ENCODE results near the gene MCL1.

The MCL1 gene

DNA sequence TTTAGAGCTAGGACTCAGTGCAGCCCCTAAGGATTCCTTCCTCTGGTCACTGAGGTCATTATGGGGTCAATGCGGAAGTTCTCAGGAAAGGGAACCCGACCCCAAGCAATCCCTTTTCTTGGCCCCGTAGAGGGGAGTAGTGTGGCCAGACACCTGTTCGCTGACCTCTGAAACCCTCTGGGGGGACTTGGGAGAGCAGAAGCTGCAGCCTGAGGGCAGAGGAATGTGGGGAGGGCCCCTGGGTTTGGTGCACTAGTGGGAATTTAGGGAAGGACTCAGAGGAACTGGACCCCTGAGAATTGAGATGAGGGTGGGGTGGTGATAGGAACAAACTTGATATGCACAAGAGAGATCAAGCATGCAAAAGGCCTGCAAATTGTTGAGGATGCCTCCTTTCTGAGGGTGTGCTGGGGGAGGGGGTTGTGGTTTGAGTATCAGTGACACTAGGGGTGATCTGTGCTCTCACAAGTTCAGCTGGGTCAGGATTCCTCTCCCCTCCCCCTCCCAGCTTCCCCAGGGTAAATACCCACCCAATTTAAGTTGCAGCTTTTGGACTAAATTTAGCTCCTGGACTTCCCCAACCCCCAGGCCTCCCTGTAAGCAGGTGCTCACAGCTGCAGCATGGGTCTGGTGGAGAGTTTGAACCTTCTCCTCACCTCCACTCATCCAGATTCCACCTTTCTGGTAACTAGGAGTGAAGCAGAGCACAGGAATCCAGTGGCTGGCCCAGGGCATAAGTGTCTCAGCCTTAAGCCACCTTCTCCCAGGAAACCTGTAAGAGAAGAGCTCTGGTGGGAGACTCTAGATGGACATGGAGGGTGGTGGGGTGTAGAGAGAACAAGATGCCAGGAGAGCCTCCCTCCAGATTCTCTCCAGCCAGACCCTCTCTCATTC lies 16.7 kb downstream of the MCL1 start:
- Histone ChIP-seq H3K27me3 (no peaks in the 10 kb centered on the region), H3K9ac (peak overlapping the region; percentile 86), H3K9me3 (no peaks in the 10 kb centered on the region), H3K4me3 (peak overlapping the region; percentile 70), H3K27ac (peak overlapping the region; percentile 89), H3K36me3 (no peaks in the 10 kb centered on the region), H4K20me1 (peaks cover 52% of the 10 kb centered on the region), H3K4me2 (peak overlapping the region; percentile 100), H3K4me1 (peaks cover 85% of the 10 kb centered on the region)
- TF ChIP-seq Cebpa-rat (IDR thresholded peaks at IDR 0.05) = no peak

DNA sequence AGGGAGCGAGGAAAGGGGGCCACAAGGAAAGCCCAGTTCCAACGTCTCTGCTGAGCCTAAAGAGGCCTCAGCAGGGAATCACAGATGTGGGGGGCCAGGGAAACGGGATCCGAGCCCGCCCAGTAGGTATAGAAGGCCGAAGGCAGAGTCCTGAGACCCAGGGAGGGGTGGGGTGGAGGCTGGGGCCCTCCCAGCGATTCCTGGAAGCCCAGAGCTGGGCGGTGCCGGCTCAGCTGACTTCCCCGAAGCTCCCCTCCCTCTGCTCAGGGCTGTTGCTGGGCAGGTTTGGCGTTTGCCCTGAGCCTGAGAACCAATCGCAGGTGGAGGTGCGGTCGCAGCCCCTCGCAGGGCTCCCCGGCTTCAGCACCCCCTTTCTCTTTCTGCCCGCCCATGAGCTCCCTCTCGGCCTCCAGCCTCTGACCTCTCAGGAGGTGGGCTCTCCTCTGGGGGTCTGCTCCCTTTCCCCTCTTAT lies 17.4 kb downstream of the MCL1 start:
- peak overlapping the region; percentile 86 for H3K9ac ChIP-seq
- no peak for TF ChIP-seq Cebpa-rat (IDR thresholded peaks at IDR 0.05)
- peaks cover 79% of the 10 kb centered on the region for H3K4me1 ChIP-seq
- H4K20me1 ChIP-seq = peaks cover 45% of the 10 kb centered on the region
- H3K4me3 ChIP-seq = peak overlapping the region; percentile 70
- no peaks in the 10 kb centered on the region for H3K36me3 ChIP-seq
- H3K9me3 ChIP-seq = no peaks in the 10 kb centered on the region
- no peaks in the 10 kb centered on the region for H3K27me3 ChIP-seq
- H3K27ac ChIP-seq = peak overlapping the region; percentile 89
- peak overlapping the region; percentile 100 for H3K4me2 ChIP-seq

DNA sequence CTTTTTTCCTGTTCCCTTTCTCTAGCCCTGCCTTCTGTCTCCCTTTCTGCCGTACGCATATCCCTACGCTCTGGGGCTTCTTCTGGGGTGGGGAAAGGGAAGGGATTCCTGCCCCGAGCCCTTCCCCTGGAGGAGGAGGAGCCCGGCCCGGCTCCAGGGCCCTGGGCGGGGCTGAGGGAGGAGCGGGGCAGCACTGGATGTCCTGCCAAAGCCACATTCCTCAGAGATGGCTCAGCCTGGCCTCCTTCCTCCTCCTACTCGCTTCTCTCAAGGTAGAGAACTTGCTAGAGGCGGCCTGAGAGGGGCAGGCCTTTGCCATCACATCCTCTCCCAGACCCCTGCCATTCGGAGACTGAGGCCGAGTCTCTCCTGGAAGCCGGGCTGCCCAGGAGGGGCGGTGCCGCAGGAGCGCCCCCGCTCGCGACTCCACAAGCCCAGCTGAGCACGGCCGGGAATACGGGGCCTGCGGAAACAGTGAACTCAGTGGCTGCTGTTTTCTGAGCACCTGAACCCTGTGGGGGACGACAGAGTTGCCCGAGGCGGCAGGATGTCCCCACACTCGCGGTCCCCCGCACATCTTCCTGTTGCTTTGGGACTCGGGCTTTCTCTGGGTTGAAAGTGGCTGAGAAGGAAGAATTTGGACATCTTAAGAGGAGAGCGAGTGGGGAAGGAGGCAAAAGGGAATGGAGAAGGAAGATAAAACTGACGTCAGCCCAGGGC lies 18.0 kb downstream of the MCL1 start:
- Histone ChIP-seq H4K20me1 (peaks cover 40% of the 10 kb centered on the region), H3K27me3 (no peaks in the 10 kb centered on the region), H3K9ac (peak overlapping the region; percentile 86), H3K4me3 (peak overlapping the region; percentile 70), H3K36me3 (no peaks in the 10 kb centered on the region), H3K27ac (peak overlapping the region; percentile 89), H3K4me1 (peaks cover 73% of the 10 kb centered on the region), H3K4me2 (peak overlapping the region; percentile 100), H3K9me3 (no peaks in the 10 kb centered on the region)
- no peak for TF ChIP-seq Cebpa-rat (IDR thresholded peaks at IDR 0.05)

DNA sequence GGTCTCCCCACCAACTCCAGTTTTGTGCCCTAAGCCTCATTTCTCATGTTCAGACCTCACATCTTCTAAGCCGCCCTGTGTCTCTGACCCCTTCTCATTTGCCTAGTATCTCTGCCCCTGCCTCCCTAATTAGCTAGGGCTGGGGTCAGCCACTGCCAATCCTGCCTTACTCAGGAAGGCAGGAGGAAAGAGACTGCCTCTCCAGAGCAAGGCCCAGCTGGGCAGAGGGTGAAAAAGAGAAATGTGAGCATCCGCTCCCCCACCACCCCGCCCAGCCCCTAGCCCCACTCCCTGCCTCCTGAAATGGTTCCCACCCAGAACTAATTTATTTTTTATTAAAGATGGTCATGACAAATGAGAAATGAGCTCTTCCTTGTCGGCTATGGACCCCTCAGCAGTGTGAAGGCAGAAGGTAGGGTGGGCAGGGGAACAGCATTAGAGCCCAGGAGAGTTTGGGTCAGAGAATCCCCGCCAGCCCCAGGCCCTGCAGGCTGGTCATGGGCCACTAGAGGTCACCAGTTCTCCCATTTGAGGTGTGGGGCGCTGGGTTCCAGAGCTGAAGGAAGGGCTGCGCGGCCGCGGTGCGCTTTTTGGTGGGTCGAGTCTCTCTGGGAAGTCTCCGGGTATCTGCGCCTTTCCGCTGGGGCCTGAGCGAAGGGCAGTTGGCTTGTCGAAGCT lies 18.7 kb downstream of the MCL1 start:
- no peaks in the 10 kb centered on the region for H3K36me3 ChIP-seq
- no peaks in the 10 kb centered on the region for H3K27me3 ChIP-seq
- peak overlapping the region; percentile 89 for H3K27ac ChIP-seq
- peaks cover 39% of the 10 kb centered on the region for H4K20me1 ChIP-seq
- TF ChIP-seq Cebpa-rat (IDR thresholded peaks at IDR 0.05) = no peak
- H3K4me3 ChIP-seq = peak overlapping the region; percentile 70
- H3K9ac ChIP-seq = peak overlapping the region; percentile 86
- H3K9me3 ChIP-seq = no peaks in the 10 kb centered on the region
- peak overlapping the region; percentile 100 for H3K4me2 ChIP-seq
- peaks cover 66% of the 10 kb centered on the region for H3K4me1 ChIP-seq

DNA sequence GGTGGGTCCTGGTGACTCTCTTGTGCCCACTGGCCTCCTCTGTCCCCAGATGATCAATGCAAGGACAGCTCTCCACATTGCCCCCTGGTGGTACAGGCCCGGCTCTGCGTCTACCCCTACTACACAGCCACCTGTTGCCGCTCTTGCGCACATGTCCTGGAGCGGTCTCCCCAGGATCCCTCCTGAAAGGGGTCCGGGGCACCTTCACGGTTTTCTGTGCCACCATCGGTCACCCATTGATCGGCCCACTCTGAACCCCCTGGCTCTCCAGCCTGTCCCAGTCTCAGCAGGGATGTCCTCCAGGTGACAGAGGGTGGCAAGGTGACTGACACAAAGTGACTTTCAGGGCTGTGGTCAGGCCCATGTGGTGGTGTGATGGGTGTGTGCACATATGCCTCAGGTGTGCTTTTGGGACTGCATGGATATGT lies 19.4 kb downstream of the MCL1 start:
- H3K9ac ChIP-seq = no peak overlapping the region
- H3K36me3 ChIP-seq = no peaks in the 10 kb centered on the region
- no peak for TF ChIP-seq Cebpa-rat (IDR thresholded peaks at IDR 0.05)
- H3K27me3 ChIP-seq = no peaks in the 10 kb centered on the region
- H3K4me1 ChIP-seq = peaks cover 59% of the 10 kb centered on the region
- H3K4me3 ChIP-seq = no peak overlapping the region
- H3K4me2 ChIP-seq = peak overlapping the region; percentile 100
- H4K20me1 ChIP-seq = peaks cover 39% of the 10 kb centered on the region
- H3K9me3 ChIP-seq = no peaks in the 10 kb centered on the region
- no peak overlapping the region for H3K27ac ChIP-seq

DNA sequence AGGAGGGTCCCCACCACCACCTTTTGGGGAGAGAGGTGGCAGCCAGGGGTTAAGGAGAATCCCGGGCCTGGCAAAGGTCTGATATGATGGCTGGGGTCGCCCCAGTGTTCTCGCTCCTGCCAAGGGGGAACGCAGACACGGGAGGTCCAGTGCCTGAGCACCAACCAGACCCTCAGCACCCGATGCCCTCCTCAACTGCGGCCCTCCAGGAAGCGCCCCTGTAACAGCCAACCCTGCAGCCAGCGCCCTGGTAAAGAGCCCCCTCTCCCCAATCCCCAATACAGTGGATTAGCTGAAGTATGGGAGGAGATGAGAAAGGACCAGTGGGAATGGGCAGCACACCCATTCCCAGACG lies 19.8 kb downstream of the MCL1 start:
- H3K9me3 ChIP-seq = no peaks in the 10 kb centered on the region
- H3K27me3 ChIP-seq = no peaks in the 10 kb centered on the region
- no peak overlapping the region for H3K4me3 ChIP-seq
- H3K36me3 ChIP-seq = no peaks in the 10 kb centered on the region
- H3K4me2 ChIP-seq = no peak overlapping the region
- TF ChIP-seq Cebpa-rat (IDR thresholded peaks at IDR 0.05) = no peak
- peaks cover 39% of the 10 kb centered on the region for H4K20me1 ChIP-seq
- H3K4me1 ChIP-seq = peaks cover 55% of the 10 kb centered on the region
- 0 out of 2 replicates have a peak overlapping the region, but pooled peaks have one; percentile 38 for H3K27ac ChIP-seq
- H3K9ac ChIP-seq = no peak overlapping the region

DNA sequence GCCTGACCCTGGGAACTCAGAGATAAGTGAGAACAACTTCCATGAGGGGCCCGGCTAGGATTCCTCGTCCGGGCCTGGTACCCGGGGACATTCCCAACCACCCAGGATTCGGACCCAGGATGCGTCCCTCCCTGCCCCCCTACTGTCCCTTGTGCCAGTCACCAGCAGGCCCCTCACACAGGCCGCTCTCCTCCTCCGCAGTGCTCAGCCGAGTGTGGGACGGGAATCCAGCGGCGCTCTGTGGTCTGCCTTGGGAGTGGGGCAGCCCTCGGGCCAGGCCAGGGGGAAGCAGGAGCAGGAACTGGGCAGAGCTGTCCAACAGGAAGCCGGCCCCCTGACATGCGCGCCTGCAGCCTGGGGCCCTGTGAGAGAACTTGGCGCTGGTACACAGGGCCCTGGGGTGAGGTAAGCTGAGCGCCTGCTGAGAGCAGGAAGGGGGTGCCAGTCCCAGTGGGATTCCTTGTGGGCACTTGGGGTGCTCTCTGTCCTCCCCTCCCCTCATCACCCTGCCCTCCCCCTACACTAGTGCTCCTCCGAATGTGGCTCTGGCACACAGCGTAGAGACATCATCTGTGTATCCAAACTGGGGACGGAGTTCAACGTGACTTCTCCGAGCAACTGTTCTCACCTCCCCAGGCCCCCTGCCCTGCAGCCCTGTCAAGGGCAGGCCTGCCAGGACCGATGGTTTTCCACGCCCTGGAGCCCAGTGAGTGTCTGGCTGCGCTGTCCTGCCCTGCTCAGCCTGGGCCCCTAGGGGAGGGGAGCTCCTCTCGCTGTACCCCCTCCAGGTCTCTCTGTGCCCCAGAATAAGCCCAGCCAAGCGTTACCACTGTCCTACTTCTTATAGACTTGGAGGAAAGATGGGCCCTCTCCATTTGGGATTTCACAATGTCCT lies 20.4 kb downstream of the MCL1 start:
- no peaks in the 10 kb centered on the region for H3K9me3 ChIP-seq
- no peak for TF ChIP-seq Cebpa-rat (IDR thresholded peaks at IDR 0.05)
- H3K36me3 ChIP-seq = no peaks in the 10 kb centered on the region
- H3K4me1 ChIP-seq = peaks cover 49% of the 10 kb centered on the region
- H3K27ac ChIP-seq = 0 out of 2 replicates have a peak overlapping the region, but pooled peaks have one; percentile 38
- no peak overlapping the region for H3K4me2 ChIP-seq
- H3K4me3 ChIP-seq = no peak overlapping the region
- no peak overlapping the region for H3K9ac ChIP-seq
- H3K27me3 ChIP-seq = no peaks in the 10 kb centered on the region
- H4K20me1 ChIP-seq = peaks cover 34% of the 10 kb centered on the region

DNA sequence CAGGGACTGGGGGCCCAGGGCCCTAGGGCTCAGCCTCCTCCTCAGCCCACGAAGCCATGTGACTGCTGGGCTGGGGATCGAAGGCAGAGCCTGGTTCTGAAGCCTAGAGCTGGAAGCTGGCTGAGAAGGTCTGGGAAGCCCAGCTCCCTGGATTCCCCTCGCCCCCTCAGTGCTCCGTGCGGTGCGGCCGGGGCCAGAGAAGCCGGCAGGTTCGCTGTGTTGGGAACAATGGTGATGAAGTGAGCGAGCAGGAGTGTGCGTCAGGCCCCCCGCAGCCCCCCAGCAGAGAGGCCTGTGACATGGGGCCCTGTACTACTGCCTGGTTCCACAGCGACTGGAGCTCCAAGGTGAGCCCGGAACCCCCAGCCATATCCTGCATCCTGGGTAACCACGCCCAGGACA lies 21.1 kb downstream of the MCL1 start:
- no peak overlapping the region for H3K4me2 ChIP-seq
- H3K9ac ChIP-seq = no peak overlapping the region
- H3K27ac ChIP-seq = peak overlapping the region; percentile 38; the same call in 1 of the 2 replicates
- peaks cover 27% of the 10 kb centered on the region for H4K20me1 ChIP-seq
- TF ChIP-seq Cebpa-rat (IDR thresholded peaks at IDR 0.05) = no peak
- H3K4me1 ChIP-seq = peaks cover 44% of the 10 kb centered on the region
- no peaks in the 10 kb centered on the region for H3K9me3 ChIP-seq
- no peaks in the 10 kb centered on the region for H3K36me3 ChIP-seq
- no peak overlapping the region for H3K4me3 ChIP-seq
- no peaks in the 10 kb centered on the region for H3K27me3 ChIP-seq

DNA sequence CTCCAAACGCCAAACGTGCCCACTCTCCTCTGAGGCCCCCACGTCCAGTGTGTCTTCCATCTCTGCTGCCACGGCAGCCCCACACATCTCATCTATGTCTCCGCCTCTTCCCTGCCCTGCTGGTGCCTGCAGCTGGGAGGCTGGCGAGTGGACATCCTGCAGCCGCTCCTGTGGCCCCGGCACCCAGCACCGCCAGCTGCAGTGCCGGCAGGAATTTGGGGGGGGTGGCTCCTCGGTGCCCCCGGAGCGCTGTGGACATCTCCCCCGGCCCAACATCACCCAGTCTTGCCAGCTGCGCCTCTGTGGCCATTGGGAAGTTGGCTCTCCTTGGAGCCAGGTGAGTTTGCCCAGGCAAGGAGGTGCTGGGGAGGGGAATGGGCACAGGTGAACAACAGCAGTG lies 21.6 kb downstream of the MCL1 start:
- Histone ChIP-seq H3K4me3 (no peak overlapping the region), H3K27me3 (no peaks in the 10 kb centered on the region), H3K27ac (peak overlapping the region; percentile 38; the same call in 1 of the 2 replicates), H3K4me2 (no peak overlapping the region), H4K20me1 (peaks cover 22% of the 10 kb centered on the region), H3K9me3 (no peaks in the 10 kb centered on the region), H3K9ac (no peak overlapping the region), H3K36me3 (no peaks in the 10 kb centered on the region), H3K4me1 (peaks cover 44% of the 10 kb centered on the region)
- no peak for TF ChIP-seq Cebpa-rat (IDR thresholded peaks at IDR 0.05)
